MM.1S (cell line): ENCODE data around the gene VSIG10L.

Experiments
- EZH2 ChIP-seq: fragments of 300-600 bp; sonication (generic); optimal IDR thresholded peaks from 2 replicates; pipeline ENCODE3; 2017; ENCODE audit warnings: low read depth, mild to moderate bottlenecking, antibody characterized with exemption, low read length, mixed read lengths
- EZH2phosphoT487 ChIP-seq: fragments of 300-600 bp; sonication (generic); IDR thresholded peaks from 2 replicates; pipeline ENCODE4 v1.6.1; 2018; ENCODE audit warnings: antibody characterized with exemption, low read length
- TF ChIP-seq, protein P1 (sequence below): fragments of 300-600 bp; sonication (generic); IDR thresholded peaks from 2 replicates; pipeline ENCODE4 v1.5.1; 2016; ENCODE audit warnings: antibody characterized with exemption, low read length, mixed read lengths

GRCh38 chr19:51294977-51295375, 47.0 kb downstream of the VSIG10L start:
- TF ChIP-seq, protein P1, sequence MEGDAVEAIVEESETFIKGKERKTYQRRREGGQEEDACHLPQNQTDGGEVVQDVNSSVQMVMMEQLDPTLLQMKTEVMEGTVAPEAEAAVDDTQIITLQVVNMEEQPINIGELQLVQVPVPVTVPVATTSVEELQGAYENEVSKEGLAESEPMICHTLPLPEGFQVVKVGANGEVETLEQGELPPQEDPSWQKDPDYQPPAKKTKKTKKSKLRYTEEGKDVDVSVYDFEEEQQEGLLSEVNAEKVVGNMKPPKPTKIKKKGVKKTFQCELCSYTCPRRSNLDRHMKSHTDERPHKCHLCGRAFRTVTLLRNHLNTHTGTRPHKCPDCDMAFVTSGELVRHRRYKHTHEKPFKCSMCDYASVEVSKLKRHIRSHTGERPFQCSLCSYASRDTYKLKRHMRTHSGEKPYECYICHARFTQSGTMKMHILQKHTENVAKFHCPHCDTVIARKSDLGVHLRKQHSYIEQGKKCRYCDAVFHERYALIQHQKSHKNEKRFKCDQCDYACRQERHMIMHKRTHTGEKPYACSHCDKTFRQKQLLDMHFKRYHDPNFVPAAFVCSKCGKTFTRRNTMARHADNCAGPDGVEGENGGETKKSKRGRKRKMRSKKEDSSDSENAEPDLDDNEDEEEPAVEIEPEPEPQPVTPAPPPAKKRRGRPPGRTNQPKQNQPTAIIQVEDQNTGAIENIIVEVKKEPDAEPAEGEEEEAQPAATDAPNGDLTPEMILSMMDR, result no peak
- TF ChIP-seq EZH2phosphoT487, result no peak
- TF ChIP-seq EZH2, result no peak
